GM18502 (cell line): ENCODE measurements around the gene KDM4D.
"Not testable (repeated sequence)": the region's sequence is repeated elsewhere in the genome, so short reads cannot be mapped to it uniquely, and the experiment has no call there.

Source experiments
- ATAC-seq: cut with Tn5 transposase; IDR thresholded peaks from one replicate; pipeline ENCODE4 v1.9.1; 2021; ENCODE audit warnings: mild to moderate bottlenecking; ENCODE audit not compliant: unreplicated experiment, poor library complexity

The KDM4D gene

DNA sequence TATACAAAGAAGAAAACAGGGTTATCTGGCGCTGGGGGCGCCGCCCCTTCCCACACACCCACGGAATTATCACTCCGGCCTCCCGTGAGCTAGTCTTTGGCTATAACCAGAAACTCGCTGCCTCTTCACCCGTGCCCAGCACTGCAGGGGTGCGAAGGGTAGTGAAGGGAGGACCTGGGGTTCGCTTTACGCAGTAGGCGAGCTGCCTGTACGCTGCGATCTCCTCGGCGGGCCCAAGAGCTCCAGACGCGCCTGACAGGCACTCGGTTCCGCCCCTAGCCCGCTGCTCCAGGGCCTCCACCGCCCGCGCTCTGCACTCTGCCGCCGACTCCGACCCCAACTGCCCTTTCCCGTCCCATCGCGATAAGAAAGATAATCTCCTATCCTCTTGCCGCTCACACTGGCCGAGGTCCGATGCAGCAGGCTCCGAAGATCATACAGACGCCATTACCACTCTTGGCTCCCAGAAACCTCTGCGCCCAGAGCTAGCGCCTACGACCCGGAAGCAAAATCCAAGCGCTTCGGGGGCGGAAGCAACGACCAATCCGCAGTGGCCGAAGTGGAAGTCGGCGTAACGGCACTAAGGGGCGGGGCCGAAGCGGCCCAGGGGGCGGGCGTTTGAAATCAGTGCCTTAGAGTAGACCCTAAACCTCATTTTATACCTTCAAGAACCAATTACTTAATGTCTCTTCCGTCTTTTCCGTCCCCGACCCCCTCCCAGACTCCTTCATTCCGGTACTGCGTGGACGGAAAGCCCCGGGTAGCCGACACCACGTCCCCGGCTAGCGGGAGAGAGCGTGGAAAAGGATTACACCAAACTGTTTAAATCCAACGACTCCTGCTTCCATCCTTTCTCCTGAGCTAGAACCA lies at the start of gene KDM4D, which contains the start of gene CWC15:
TSS of gene KDM4D (plus strand) at position 611 of the 870 bp plus-strand sequence. CDS start 23,664 bp downstream, outside the sequence.
TSS of gene CWC15 (minus strand) at position 458 of the 870 bp plus-strand sequence. CDS start 1,371 bp downstream, outside the sequence.
- ATAC-seq, result peak; percentile 100

DNA sequence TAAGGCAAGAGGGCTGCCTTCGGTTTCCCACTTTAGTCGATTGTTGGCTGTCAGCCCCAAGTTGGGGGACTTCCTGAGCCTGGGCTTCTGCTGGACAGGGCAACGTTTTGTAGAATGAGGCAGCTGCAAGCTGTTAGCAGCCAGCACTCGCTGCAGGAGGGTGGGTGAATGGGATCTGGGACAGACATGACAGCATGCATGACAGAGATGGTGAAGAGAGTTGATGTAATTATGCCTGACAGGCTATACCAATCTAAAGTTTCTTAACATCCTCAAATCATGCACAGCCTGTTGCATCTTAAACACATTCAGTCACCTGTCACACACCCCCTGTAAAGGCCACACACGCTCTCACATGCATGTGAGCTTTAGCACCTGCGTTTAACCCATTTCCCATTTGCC lies 49.3 kb upstream of the KDM4D start:
- ATAC-seq, result peak; percentile 4

DNA sequence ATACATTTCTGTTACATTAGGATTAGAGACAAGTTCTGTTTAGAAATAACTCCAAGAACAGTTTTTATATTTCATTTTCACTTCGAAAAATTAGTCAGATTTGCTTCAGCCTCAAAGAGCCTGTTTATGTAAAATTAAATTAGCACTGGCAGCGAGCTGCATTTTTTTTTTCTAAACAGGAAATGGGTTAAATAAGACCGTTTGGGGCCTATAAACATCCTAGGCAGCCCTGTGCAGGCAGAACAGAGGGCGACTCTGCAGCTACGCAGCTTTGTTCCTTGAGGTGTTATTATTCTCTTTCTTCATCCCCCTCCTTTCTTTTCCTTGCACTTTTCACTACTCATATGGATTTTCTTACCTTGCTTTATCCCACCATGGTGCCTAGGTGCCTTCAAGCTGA lies 48.9 kb upstream of the KDM4D start:
- peak; percentile 43 for ATAC-seq

DNA sequence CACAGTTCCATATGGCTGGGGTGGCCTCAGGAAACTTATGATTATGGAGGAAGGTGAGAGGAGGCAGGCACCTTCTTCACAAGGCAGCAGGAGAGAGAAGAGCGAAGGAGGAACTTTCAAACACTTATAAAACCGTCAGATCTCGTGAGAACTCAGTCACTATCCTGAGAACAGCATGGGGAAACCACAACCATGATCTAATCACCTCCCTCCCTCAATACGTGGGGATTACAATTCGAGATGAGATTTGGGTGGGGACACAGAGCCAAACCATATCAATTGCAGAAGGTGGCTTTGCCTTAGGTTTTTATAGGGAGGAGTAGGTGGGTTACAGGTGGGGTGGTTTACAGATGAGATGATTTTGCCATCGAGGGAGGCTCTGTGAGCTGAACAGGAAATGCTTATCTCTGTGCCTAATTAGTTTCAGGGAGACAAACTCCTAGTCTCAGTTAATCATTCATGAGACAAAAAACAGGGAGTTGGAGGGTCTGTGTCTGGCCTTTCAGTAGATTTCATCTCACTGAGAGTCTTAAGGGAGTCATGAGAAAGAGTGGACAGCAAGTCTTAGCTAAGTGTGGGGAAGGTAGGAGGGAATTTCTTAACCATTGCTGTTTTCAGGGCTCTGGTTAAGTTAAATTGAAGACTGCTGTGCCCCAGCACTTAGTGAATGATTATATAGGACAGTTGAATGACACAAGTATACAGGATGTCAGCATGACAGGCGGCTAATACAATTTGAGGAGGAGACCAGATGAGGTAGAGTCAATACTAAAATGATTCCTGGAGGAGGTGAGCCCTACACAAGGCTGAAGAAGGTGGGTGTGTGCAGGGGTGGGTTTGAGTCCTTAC lies 47.9 kb upstream of the KDM4D start:
- no peak for ATAC-seq

DNA sequence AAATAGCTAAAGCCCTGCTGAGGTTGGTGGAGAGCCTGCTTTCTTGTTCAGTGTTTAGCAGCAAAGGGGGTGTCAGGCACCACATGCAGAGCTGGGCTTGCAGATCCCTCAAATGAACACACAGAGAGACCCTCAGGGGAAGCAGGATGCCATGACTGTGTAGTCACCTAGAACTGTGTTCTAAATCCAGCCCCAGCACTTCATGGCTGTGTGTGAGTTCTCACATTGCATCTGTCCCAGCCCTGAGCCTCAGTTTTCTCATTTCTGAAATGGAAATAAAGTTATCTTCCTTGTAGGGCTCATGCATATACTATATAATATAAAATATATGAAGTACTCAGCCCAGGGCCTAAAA lies 47.3 kb upstream of the KDM4D start:
- no peak for ATAC-seq

DNA sequence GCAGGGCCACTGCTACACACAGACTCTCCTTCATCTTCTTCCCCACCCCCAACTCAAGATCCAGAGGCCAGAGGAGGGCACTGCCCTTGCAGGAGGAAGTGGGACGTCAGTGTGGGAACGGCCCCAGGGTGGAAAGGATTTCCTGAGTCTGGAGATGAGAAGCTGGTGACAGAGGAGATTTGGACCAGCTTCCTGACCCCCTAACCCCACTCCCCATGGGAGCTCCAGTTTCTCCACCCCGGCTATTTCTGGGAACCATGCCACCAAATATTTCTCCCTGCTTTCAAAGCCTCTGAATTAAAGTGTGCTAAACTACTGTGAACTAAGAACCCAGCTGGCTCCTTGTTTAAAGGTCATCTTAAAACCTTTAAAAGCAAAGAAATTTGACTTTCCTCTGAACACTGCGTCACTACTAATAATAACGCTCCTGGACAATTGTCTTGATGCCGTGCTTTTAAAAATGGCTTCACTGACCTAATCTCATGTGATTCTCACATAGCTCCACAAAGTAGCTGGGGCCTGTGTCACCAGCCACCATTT lies 46.7 kb upstream of the KDM4D start:
- ATAC-seq, result no peak

DNA sequence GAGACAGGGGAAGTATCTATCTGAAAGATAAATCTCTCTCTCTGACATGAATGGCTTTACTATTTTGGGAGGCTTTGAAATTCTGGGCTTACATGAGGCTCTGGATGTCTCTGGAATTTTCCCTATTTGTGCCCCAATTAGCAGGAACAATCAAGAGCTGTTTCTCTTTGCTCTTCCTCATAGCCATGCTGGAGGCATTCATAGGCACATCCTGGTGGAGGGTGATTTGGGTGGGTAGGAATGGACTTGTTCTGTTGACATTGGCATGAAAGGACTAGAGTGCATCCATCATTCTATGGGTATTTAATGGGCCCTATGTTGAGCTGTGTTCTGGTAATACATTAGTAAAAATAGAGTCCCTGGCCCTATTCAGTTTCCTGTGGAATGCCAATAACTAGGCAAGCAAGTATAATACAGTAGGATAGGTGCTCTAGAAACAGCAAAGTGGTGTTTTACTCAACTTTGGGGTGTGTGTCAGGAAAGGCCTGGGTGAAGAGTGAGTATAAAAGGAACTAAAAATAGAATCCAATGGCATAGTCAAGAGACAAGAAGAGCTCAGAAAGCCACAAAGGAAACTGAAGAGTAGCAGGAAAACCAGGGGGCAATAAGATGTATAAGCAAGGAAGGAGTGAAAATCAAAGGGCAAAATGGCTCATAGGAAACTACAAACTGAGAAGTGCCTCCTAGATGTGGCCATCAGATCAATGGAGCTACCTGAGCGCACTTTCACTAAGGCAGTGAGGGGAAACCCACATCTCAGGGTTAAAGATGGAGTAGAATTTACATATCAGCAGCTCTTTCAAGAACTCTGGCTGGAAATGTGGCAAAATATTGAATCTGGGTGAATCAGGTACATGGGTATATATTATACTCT lies 45.2 kb upstream of the KDM4D start:
- ATAC-seq, result no peak

DNA sequence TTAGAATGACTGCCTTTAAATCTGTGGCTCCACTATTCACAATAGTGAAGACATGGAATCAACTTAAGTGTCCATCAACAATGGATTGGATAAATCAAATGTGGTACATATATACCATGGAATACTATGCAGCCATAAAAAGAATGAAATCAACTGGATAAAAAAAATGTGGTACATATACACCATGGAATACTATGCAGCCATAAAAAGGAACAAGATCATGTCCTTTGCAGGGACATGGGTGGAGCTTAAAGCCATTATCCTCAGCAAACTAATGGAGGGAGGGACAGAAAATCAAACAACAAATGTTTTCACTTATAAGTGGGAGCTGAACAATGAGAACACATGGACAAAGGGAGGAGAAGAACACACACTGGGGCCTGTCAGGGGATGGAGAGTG lies 41.4 kb upstream of the KDM4D start:
- not testable (repeated sequence) for ATAC-seq

DNA sequence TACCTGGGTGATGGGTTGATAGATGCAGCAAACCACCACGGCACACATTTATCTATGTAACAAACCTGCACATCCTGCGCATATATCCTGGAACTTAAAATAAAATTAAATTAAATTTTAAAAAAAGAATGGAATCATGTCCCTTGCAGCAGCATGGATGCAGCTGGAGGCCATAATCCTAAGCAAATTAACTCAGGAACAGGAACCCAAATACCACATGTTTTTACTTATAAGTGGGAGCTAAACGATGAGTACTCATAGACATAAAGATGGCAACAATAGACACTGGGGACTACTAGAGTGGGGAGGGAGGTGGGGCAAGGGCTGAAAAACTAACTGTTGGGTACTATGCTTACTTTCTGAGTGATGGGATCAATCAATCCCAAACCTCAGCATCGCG lies 41.0 kb upstream of the KDM4D start:
- ATAC-seq, result no peak

DNA sequence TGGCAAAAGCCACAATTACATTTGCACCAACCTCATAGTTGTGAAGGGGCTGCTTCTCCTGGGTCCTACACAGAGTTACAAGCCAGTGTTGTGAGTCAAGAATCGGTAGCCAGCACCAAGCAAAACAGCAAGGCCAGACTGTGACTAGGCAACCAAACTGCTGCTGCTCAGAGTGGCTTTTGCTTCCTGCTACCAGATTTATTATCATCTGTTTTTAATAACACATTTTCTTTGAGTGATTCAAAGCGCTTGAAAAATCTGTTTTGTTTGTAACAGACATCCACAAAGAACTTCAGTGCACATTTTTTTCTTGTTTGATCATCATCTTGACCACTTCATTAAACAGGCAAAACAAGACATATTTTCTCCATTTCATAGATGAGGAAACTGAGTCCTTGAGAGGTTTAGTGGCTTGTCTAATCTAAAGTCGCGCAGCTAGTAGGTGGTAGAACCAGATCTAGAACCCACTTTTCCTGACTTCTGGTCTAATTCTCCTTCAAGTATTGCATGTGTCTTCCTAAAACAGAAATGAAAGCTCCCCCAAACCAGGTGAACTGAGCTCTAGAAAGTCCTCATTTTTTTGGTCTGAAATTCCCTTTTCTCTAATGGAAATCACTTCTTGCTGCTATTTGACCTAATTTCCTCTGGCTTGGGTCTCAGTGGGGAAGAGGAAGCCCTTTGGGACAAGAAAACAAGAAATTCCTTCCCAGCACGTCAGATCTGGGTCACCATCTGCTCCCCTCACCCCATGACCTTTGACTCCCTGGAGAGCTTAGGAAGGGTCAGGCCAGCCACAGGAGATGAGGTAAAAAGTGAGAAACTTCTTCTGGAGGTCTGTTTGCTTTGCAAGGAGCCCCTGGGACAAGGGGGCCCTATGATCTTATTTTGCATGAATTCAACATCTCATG lies 40.0 kb upstream of the KDM4D start:
- ATAC-seq, result no peak

DNA sequence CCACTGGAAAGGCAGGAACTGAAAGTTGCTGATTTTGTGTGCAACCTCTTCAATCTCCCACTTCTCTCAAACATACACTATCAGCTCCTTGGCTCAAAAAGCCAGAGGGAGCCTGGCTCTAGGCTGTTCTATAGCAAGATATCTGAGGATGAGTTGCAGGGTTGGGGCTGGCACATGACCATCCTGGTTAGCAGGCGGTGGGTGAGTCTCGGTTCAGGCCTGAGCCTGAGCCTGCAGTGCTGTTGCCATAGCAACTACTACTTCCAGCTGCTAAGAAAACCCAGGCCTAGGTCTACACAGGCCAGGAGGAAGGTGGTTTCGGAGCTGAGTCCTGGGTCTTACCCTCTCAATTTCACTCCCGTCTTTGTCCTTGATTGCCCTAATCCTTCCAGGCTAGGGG lies 39.1 kb upstream of the KDM4D start:
- no peak for ATAC-seq

DNA sequence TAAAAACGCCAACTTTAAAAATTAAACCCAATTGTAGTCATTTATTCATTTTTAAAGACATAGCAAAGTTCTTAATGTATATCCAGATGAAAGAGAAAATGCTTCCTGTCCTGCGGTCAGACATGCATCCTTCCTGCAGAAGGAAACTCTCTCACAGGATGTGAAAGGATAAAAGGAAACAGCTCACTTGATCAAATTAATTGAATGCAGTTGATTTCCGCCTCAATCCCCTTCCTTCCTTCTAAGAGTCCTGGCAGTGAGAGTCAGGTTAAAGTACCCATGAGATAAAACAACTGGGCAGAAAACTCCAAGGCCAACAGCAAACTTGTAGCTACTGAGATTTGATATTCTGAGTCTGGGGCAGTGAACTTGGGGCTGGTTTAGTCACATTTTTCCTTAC lies 38.7 kb upstream of the KDM4D start:
- ATAC-seq, result no peak

DNA sequence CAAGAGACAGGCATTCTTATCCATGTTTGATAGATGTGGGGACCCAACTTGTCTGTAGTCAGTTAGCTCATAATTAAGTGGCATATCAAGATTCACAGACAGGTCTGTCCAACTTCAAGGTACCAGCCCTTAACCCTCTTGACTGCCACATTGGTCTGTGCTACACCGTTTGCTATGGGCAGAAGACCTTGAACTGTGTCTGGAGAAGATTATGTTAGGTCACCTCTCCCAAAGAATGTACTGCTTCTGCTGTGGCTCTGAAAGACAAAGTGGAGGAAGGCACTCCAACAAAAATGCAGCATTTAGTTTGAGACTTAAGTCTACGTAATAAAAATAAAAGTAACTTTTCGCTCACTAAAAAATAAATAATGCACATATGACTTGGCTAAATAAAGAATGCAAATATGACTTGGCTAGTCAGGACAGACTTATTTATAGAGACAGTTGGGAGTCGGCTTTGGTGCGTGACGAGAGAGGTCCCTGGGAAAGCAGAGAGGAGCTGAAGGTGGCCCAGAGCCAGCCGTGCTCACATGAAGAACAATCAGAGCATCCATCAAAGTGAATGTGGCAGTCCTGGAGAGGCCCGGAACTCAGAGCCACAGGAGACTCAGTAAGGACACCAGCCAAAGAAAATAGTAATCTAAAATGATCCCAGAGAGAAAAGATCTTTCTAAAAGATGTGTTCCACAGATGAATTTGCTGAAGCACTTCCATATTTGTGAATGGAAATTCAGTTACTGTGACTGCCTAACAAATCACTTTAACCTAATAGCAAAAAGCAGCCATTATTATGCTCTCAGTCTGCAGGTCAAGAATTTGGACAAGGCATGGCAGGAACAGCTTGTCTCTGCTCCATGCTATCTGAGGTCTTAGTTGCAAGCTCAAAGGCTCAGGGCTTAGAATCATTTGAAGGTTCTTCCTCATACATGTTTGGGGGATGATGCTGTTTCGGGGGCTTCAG lies 35.1 kb upstream of the KDM4D start:
- ATAC-seq, result no peak

DNA sequence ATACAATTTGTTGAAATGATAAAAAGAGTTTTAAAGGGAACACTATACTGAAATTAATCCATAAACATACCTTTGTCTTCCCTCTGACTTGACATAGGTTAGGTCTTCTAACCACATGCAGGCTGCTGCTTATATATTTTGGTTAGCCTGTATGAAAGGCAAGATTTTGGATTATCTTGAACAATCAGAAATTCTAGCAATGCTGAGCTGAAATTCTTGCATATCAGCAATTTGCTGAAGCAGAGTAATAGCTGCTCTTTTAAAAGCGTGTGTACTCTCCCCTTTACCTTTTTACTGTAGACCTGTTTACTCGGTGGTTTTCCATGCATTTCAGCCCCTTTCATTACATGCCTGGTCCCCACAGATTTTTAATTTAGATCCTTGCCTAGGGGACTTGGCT lies 34.2 kb upstream of the KDM4D start:
- no peak for ATAC-seq

DNA sequence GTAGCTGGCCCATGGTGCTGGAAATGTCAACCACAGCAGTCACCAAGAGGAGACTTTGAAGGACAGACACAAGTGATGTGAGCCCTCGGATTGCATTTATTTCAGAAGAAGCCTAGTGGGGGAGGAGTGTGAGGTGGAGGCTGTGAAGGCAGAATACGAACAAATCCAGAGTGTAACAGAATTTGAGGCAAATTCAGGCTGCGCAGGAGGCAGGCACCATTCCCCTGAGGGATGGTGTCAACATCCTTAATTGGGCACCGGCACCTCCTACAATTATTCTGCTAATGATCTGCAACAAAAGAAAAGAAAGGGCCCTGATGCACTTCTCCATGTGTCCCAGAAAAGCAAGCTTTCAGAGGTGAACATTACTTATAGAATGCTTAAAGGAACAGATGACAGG lies 32.4 kb upstream of the KDM4D start:
- ATAC-seq, result no peak

DNA sequence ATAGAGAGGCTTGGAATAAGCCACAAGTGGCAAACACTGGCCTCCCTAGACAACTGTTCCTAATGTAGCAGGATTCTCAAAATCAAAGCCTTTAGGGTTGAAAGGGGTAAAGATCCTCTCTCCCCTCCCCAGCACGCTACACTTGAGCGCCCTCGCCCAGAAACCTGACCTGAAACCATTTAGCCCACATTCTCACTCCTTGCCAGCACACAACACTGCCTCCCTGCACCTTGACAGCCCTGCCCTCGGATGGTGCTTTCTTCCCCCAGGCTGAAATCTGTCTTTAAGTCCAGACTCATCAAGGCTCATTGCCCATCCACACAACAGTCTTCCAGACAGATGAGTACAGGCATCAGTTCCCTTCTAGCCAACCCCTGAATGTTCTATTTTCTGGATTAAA lies 26.7 kb upstream of the KDM4D start:
- ATAC-seq, result peak; percentile 54

DNA sequence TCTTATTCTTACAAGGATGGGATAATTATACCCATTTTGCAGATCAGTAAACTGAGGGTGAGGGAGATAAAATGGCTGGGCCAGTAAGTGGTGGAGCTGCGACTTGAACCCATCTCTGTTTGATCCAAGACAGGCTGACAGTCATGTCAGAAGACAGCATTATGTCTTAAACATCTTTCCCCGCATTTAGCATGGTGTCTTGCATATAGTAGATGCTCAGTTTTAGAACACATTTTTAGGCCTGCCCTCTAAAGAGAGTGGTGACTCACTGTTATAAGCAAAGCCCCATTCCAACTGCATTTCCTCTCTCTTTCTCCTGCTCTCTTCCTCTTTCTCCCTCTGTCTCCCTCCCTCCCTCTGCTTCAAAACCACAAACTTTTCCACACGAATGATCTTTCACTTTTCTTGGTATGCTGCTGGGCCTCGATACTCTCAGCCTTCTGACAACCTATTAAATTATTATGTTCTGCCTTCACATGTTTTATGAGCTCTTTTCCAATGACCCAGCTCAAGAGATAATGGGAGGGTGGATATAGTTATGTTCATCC lies 25.4 kb upstream of the KDM4D start:
- ATAC-seq, result no peak

DNA sequence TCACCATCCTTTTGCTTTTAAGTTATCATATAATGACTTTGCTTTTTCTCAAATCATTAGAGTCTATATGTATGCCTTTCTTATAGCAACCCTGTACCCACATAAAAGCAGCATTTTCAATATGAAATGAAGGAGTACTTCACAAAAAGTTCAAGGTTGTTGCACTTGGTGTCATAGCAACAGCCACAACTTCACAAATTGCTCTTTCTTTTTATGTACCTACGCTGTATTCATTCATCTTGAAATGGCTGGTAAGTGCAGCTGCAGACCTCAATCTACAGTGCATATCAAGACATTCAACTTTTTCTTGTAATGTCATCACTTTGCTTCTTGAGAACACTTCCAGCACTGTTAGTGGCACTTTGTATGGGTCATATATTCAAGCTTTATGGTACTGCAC lies 18.8 kb upstream of the KDM4D start:
- no peak for ATAC-seq
